GM11168 (cell line): ENCODE results near the gene SEC23A.
"Not testable (repeated sequence)": the region's sequence is repeated elsewhere in the genome, so short reads cannot be mapped to it uniquely, and the experiment has no call there.

Source experiments
- in situ Hi-C: fragments of 300-500 bp; cut with MboI; formaldehyde crosslinking; loops from one replicate; pipeline ENCODE4 v1.12.0; 2022; ENCODE audit warnings: low sequenced_read_pairs; ENCODE audit not compliant: unreplicated experiment

SEC23A gene

DNA sequence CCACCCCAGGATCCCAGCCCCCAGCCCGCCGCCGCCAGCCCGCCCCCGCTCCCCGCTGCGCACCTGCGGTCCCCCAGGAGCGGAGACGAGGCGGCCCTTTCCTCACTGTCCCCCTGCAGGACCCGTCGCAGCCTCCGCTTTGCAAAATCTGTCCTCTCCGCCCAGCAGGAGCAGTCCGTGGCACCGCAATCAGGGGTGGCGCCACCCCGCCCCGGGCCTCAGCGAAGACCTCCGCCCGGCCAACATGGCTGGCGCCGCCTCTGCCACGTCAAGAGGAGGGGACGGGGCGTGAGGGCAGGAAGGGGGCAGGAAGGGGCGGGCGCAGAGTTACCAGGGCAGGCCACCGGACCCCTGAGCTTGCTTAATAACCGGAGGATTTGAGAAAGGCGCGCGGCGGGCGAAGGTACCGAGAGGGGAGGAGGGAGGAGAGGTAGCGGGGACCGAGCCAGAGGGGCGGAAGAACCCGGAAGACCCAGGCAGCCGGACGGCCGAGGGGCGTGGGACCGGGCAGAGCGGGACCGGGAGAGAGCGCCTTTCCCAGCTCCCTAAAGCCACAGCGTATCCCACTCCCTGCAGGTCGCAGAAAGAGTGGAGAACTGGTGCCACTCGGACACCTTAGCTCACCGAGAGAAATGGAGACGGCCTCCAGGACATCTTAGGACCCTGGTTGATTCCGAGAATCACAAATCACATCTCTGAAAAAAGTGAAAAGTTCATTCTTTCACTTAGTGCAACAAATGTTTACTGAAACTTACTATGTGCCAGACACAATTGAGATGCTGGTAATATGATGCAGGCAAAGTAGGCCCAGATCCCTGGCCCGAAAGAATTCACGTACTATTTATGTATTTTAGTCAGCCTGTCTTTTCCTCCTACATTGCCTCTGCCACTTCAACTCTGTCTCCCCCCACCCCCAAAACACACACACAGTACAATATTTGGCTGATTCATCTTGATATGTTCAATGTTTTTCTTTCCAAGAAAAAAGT, at the start of gene SEC23A:
SEC23A (minus strand) TSS at position 267 of the 989 bp plus-strand sequence. CDS start 7,117 bp downstream, outside the sequence.
- in situ Hi-C loops, result no loop called here

DNA sequence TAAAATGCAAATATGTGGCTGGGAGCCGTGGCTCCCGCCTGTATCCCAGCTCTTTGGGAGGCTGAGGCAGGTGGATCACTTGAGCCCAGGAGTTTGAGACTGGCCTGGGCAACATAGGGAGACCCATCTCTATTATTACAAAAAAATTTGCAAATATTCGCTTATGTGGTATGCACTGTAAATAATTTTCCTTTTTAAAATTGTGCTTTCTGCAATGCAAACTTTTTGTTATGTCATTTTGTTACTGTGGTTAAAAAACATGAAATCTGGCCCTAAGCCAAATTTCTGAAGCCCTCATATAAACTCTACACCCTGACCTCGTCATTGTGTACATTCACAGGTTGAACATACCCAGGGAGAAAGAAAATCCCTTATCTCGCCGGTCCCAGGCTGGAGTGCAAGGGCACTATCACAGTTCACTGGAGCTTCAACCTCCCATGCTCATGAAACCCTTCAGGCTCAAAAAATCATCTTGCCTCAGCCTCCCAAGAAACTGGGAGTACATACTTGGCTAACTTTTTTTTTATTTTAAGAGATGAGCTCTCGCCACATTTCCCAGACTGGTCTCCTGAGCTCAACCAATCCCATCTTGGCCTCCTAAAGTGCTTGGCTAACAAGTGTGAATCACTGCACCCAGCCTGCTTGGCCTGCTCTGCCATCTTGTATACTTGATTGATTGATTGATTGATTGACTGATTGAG, 42.4 kb upstream of the SEC23A start:
- in situ Hi-C loops, result no loop called here

DNA sequence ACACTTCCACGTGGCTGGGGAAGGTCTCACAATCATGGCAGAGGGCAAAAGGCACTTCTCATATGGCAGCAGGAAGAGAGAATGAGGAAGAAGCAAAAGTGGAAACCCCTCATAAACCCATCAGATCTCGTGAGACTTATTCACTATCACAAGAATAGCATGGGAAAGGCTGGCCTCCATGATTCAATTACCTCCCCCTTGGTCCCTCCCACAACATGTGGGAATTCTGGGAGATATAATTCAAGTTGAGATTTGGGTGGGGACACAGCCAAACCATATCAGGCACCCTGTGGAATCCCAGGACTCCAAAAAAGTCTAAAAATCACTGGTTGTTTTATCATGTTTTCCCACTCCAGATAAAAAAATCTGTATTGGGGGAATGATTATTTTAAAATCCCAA, 40.2 kb upstream of the SEC23A start:
- in situ Hi-C loops, result not testable (repeated sequence)

DNA sequence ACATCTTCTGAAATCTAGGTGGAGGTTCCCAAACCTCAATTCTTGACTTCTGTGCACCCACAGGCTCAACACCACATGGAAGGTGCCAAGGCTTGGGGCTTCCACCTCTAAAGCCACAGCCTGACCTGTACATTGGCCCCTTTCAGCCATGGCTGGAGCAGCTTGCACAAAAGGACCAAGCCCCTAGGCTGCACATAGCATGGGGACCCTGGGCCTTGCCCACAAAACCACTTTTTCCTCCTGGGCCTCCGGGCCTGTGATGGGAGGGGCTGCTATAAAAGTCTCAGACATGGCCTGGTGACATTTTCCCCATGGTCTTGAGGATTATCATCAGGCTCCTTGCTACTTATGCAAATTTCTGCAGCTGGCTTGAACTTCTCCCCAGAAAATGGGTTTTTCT, 38.6 kb upstream of the SEC23A start:
- in situ Hi-C loops, result not testable (repeated sequence)

DNA sequence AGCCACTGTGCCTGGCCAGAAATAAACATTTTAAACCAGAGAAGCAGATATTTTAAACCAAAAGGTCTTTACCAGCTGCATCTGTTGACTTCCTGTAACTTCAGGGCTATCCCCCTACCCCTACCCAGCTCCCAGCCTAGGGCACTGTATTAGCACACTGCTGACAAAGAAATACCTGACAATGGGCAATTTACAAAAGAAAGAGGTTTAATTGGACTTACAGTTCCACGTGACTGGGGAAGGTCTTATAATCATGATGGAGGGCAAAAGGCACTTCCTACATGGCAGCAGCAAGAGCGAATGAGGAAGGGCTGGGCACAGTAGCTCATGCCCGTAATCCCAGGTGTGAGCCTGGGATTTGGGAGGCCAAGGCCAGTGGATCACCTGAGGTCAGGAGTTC, 37.1 kb upstream of the SEC23A start:
- in situ Hi-C loops, result no loop called here

DNA sequence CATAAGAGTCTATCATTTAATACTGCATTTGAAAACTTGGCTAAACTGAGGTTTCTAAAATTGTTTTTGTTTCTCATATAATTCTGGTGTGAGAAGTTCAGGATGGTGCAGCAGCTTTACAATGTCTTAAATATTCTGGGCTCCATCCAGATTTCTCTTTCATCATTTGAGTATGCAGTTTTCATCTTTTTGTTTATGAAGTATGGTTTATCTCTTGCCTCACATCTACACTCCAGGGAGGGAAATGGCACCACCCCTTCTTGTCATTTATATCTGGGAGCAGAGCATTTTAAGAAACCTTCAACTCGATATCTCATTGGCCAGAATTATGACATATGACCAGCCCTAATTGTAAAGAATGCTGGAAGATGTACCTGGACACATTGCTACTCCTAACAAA, 35.4 kb upstream of the SEC23A start:
- in situ Hi-C loops, result no loop called here

DNA sequence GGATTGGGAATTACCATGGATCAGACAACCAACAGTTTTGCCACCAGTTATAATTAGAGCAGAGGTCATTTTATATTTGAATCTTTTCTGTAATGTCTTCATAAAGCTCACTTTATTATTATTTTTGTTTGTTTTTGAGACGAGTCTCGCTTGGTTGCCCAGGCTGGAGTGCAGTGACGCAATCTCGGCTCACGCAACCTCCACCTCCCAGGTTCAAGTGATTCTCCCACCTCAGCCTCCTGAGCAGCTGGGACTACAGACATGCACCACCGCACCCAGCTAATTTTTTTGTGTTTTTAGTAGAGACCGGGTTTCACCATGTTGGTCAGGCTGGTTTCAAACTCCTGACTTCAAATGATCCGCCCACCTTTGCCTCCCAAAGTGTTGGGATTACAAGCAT, 34.8 kb upstream of the SEC23A start:
- in situ Hi-C loops, result not testable (repeated sequence)

DNA sequence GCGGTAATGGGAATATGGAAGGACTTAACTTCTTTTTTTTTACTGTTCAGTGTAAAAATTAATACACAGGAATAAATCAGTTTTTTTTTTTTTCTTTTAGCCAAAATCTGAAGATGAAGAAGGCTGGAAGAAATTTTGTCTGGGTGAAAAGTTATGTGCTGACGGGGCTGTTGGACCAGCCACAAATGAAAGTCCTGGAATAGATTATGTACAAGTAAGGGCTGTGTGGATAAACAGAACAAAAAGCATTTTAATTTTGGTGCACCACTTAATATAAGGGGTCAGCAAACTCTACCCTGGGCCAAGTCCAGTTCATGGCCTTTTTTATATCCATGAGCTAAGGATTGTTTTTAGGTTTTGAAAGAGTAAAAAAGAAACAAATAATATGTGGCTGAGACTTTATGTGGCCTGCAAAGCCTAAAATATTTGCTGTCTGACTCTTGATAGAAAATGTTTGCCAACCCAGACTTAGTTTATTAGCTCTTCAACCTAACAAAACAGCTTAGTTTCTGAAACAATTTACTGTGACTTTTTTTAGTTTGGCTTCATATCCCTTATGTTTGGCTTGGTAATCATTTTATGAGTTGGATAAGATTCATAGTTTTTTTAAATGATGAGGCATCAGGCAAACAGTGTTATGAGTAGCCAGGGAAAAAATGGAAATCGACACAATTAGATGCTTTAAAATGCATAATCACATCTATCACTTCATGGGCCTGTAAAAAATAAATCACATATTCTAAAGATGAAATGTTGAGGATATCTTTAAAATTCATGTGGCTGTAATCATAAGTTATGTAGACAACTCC, 19.5 kb upstream of the SEC23A start:
- in situ Hi-C loops, result no loop called here

DNA sequence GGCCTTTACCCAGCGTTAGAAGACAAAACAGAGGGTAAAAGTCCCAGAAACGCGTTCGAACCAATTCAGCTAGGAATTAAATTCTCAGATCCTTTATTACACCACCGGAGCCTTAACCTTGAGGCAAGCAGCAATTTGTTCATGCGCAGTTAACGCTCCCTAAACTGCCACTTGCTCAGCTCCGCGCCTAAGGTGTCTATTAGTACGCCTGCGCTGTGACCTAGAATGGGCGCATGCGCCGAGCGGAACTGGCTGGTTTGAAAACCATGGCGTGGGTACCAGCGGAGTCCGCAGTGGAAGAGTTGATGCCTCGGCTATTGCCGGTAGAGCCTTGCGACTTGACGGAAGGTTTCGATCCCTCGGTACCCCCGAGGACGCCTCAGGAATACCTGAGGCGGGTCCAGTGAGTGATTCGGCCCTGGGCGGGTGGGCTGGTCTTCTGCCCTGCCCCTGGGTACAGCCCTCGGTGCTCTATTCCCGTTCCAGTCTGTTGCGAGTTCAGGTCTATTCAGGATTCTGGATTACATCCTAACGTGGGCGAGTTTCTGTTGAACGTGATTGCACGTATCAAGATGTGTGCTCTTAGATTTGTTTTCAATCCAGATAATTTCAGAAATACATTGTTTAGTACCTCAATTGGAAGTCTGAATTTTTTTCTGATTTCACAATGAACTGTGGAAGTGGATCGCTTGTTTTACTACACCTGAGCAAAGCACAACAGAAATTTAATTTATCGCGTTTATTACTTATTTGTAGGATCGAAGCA, 11.2 kb upstream of the SEC23A start, which contains the start of gene GEMIN2:
GEMIN2 (plus strand) TSS at position 251 of the 766 bp plus-strand sequence; CDS start at position 267, 16 bp downstream.
- in situ Hi-C loops, result no loop called here

DNA sequence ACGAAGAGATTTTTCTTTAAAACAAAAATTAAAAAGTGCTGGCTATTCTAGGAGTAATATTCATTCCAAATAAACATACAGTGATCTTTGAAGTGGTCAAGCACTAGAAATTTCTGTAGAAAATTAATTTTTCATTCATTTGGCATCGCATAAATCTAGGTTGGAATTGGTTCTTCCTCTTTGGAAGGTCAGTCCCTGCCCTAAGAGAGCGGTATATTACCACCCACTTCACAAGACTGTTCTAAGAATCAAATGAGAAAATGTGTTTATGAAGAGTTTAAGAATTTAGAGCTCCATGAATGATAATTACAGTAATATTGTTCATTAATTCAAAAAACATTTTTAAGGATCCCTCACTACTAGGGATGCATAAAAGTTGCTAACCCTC, 10.6 kb upstream of the SEC23A start:
- in situ Hi-C loops, result no loop called here

DNA sequence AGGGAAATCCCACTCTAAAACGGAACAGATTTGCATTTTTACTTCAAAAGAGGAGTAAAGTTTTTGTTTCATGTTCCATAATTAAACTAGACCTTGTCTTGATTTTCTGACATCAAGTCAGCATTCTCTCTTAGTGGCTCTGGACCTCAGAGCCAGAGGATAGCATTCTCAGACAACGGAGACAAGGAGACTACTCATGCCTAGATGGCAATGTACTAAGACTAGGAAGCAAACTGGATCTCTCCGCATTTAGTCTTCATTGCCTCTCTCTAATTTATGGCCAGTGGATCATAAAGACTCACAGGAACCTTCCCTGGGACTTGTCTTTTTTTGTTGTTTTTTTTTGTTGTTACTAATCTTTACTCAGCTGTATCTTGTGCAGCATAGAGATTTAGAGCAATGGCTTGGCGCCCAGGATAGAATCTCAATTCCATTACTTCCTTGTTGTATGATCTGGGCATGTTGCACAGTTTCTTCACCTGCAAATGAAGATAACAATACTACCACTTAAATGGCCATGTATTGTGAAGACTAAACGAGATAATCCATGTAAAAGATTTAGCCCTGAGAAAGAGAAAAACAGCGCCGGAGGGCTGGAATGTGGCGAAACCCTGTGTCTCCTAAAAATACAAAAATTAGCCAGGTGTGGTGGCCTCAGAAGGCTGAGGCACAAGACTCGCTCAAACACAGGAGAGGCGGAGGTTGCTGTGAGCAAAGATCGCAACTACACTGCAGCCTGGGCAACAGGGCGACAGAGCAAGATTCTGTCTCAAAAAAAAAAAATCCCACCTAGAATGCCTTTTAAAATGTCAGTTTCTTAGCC, 7.1 kb upstream of the SEC23A start:
- in situ Hi-C loops, result loop anchor here (5.0 kb wide), 1 partner anchor 62 kb away; the partner anchor contains the start of gene TRAPPC6B

DNA sequence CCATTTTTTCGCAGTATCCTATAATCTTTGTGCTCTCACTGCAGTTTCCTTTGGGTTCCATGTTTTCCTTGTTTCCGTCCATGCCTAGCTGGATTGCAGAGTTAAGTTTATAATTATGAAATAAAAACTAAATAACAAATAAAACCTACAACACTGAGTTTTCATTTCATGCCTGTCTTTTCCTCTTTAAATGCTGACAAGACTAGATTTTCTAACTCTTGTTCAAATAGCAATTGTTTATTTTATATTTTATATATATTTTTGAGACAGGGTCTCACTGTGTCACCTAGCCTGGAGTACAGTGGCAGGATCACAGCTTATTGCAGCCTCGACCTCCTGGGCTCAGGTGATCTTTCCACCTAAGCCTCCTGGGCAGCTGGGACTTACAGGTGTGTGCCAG, 5.8 kb upstream of the SEC23A start:
- in situ Hi-C loops, result loop anchor here (5.0 kb wide), 1 partner anchor 64 kb away; the partner anchor contains the start of gene TRAPPC6B

DNA sequence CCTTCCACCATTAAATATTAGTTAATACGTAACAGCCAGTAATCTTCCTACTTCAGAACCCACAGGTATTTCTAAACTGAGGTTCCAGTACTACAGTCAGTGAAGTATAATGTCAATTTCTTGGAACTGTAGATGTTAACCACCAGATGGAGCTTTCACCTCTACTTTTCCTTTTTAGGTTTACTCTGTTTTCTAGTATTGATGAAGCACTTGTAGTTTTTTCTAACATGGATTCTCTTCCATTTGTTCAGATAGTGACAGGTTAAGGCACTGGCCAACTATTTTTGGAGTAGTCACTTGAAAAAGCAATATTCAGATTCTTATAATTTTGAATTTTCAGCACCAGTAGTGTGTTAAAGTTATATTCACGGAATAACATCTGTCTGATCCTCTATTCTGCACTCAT, 4.6 kb upstream of the SEC23A start:
- in situ Hi-C loops, result loop anchor here (5.0 kb wide), 1 partner anchor 65 kb away; the partner anchor contains the start of gene TRAPPC6B

DNA sequence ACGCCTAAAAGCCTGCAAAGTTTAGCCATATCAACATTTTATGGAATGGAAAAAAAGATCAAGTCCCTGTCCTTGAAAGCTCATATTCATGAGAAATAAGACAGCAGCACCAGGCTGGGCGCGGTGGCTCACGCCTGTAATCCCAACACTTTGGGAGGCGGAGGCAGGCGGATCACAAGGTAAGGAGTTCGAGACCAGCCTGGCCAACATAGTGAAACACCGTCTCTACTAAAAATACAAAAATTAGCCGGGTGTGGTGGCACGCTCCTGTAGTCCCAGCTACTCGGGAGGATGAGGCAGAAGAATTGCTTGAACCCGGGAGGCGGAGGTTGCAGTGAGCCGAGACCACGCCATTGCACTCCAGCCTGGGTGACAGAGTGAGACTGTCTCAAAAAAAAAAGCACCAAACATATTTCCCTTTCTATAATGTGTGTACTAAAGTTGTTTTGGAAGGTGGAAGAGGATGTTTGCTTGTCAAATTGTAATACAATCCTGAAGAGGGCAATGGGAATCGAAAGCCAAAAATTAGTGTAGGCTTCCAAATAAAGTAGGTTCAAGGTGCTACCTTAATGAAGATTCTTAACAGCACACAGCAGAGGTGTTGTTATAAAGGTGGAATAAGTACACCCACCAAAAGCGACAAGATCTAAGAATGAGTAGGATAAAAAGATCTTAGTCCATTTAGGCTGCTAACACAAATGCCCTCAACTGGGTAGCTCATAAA, 1.2 kb upstream of the SEC23A start:
- in situ Hi-C loops, result not testable (repeated sequence)

DNA sequence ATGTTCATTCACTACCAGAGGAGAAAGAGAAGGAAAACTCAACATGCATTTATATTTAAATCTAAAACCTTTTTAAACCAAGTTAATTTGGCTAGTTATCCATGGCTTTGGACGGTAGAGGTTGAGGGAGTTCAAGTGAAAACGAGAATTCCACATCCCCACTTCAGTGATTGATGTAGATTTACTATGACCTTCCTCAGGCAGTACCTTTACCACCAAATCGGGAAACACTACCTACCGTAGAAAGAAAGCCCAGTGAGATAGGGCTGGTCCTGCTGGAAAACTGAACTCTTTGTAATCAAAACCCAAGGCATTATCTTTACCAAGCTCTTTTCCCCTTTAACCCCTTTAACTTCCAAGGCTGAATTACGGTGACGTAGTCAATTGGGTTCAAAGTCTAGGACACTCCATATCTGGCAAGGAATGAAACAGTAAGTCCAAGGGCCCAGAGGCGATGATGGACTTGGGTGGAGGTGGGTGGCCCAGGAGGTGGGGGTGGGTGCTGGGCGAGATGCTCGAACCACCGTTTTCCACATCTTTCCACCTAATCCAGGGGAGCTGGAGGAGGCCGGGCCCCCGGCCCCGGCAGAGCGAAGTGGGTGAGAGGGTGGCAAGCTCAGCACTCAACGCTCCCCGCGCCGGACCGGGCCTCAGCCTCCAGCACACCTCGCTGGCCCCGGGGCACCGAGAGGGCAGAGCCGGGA, 618 bp downstream of the SEC23A start:
- in situ Hi-C loops, result no loop called here

DNA sequence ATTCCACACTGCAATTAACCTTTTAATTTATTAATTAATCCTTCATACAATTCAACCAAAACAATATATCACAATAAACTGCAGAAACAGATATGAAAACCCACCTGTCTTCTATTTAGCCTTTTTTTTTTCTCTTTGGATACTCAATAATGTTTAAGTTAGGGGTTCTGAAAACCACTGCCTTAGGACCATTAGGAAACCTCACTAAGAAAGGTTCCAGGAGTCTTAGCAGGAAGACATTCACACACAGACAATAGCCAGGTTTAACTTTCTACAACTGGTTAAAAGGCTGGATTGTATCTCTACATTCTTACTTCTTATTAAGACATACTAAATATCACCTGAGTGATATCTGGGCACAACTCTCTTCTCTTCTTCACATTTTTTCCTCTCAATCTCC, 3.3 kb downstream of the SEC23A start:
- in situ Hi-C loops, result no loop called here

DNA sequence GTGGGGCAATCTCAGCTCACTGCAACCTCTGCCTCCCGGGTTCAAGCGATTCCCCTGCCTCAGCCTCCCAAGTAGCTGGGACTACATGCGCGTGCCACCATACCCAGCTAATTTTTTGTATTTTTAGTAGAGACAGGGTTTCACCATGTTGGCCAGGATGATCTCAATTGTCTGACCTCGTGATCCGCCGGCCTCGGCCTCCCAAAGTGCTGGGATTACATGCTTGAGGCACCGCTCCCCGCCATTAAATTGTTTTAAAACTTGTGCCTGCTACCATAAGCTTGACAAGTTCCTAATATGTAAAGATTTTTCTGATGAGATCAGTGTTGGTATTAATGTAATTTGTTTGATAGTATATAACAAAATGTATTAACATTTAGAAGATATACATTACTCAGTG, 3.8 kb downstream of the SEC23A start:
- in situ Hi-C loops, result not testable (repeated sequence)
